Astrocyte of the cerebellum (primary cell): Measurements from ENCODE around the gene WWC1.
A peak's percentile ranks its signal among the peaks of the same experiment; 100 is the strongest.

Experiments
- DNase-seq: peaks from one replicate; pipeline ENCODE4 v3.0.0-alpha.2; 2011; ENCODE audit warnings: low read depth
- H3K4me3 ChIP-seq: 2 replicates; pipeline ENCODE4 v1.5.1; 2011; ENCODE audit warnings: mild to moderate bottlenecking, low read depth, low read length, moderate library complexity
- CTCF ChIP-seq: IDR thresholded peaks from 2 replicates; pipeline ENCODE4 v1.5.1; 2012; ENCODE audit warnings: low read length, low read depth, moderate library complexity, mild to moderate bottlenecking; ENCODE audit errors: missing control alignments
- in situ Hi-C: cut with HindIII; loops from 2 replicates; pipeline ENCODE4 v1.10.0; 2017; ENCODE audit warnings: low sequenced_read_pairs

Gene WWC1

GRCh38 chr5:168291342-168291963 lies at the start of gene WWC1:
TSS of gene WWC1 (plus strand) at chr5:168291645. CDS start at chr5:168292153, 508 bp downstream.
- in situ Hi-C loops: no loop called here
- peak; percentile 46 for TF ChIP-seq CTCF
- DNase-seq: no peak
- H3K4me3 ChIP-seq: peak within 1 kb of the TSS; percentile 57

GRCh38 chr5:168244838-168245559 lies 46.4 kb upstream of the WWC1 start:
- TF ChIP-seq CTCF: no peak
- no peak overlapping the region for H3K4me3 ChIP-seq
- no peak for DNase-seq
- in situ Hi-C loops: no loop called here

- no peak for DNase-seq
- in situ Hi-C loops: no loop called here
- TF ChIP-seq CTCF: no peak
- no peak overlapping the region for H3K4me3 ChIP-seq
Measured at GRCh38 chr5:168249923-168250322, 41.5 kb upstream of the WWC1 start.

GRCh38 chr5:168251259-168251658 lies 40.2 kb upstream of the WWC1 start:
- no peak overlapping the region for H3K4me3 ChIP-seq
- in situ Hi-C loops: no loop called here
- no peak for TF ChIP-seq CTCF
- DNase-seq: no peak

- DNase-seq: no peak
- TF ChIP-seq CTCF: no peak
- in situ Hi-C loops: no loop called here
- H3K4me3 ChIP-seq: no peak overlapping the region
Measured at GRCh38 chr5:168254013-168254693, 37.3 kb upstream of the WWC1 start.

GRCh38 chr5:168260353-168261226 lies 30.9 kb upstream of the WWC1 start:
- in situ Hi-C loops: no loop called here
- TF ChIP-seq CTCF: no peak
- DNase-seq: no peak

More at GRCh38 chr5:168260353-168261226, 30.9 kb upstream of the WWC1 start:
- no peak overlapping the region for H3K4me3 ChIP-seq
